Adrenal gland (tissue), 12 donors: Measurements from ENCODE around the gene KIF16B. TPM values are rescaled to one million over a fixed set of nuclear protein-coding genes. Genes with fewer than 3 reads are reported as not detected.

ENCODE experiments used
- DNase-seq, 7 donors: peaks; one replicate each; pipeline ENCODE4 v3.0.0-alpha.2; 2019 to 2020
- H3K27ac ChIP-seq, 5 donors: fragments of 200-600 bp; sonication (generic) in 4 of 5; 1 replicate in 3 of 5; 2 replicates in 2 of 5; pipeline versions ENCODE4 v1.5.1 to v1.8.0; 2016 to 2020; ENCODE audit warnings: mild to moderate bottlenecking in 1 of 5
- H3K27me3 ChIP-seq: fragments of 200-600 bp; 2 replicates; pipeline ENCODE4 v1.8.0; 2021
- H3K36me3 ChIP-seq, 2 donors: fragments of 200-600 bp; replicated peaks in 1 of 2; 1 replicate in 1 of 2; 2 replicates in 1 of 2; pipeline versions ENCODE4 v1.5.1 to v1.8.0; 2018 to 2022
- H3K4me1 ChIP-seq, 2 donors: fragments of 200-600 bp; replicated peaks in 1 of 2; 1 replicate in 1 of 2; 2 replicates in 1 of 2; pipeline versions ENCODE4 v1.5.1 to v1.8.0; 2018 to 2021
- H3K4me3 ChIP-seq, 4 donors: fragments of 200-600 bp; sonication (generic) in 3 of 4; one replicate each; pipeline ENCODE4 v1.5.1; 2016 to 2018
- H3K9me3 ChIP-seq, 3 donors: fragments of 200-600 bp; sonication (generic) in 1 of 3; replicated peaks in 1 of 3; 1 replicate in 2 of 3; 2 replicates in 1 of 3; pipeline versions ENCODE4 v1.5.1 to v1.8.0; 2016 to 2021
- CTCF ChIP-seq, 6 experiments: fragments of 450-650 bp in 4 of 6; fragments of 200-600 bp in 2 of 6; sonication (generic) in 1 of 6; IDR thresholded peaks; 1 replicate in 5 of 6; 2 replicates in 1 of 6; pipeline versions ENCODE4 v1.5.1 to v1.8.0; 2016 to 2021; ENCODE audit warnings: antibody characterized with exemption in 6 of 6, mild to moderate bottlenecking in 2 of 6, moderate library complexity in 1 of 6
- POLR2A ChIP-seq, 2 donors: fragments of 450-650 bp; IDR thresholded peaks; one replicate each; pipeline ENCODE4 v1.6.1; 2017; ENCODE audit warnings: antibody characterized with exemption in 2 of 2, mild to moderate bottlenecking in 2 of 2, moderate library complexity in 1 of 2
- WGBS, 4 donors: extraction: QIAGEN DNeasy Blood & Tissue Kit in 2 of 4; methylation state at CpG; one replicate each; pipeline versions ENCODE4 v1.1.5 to v1.1.7; 2013 to 2017; 5-methylcytosine and 5-hydroxymethylcytosine counted together
- intact Hi-C, 2 donors: fragments of 100-400 bp; cut with DNase I; formaldehyde crosslinking; loops; one replicate each; pipeline versions ENCODE4 v1.14.1 to v1.15.0; 2022 to 2023
- polyA plus RNA-seq, 3 donors: library from polyadenylated mRNA; stranded (reverse); fragments of 200-250 nt in 2 of 3; fragments of 350-450 nt in 1 of 3; fragmentation: Illumina TruSeq in 1 of 3; extraction: RNeasy Lipid Tissue Mini Kit (QIAGEN cat#74804) in 1 of 3; gene quantifications; one replicate each; pipeline ENCODE4 v1.2.3, GENCODE V29; 2013 to 2014
- total RNA-seq, 9 donors: library from RNA; depleted of rRNA in 4 of 9; stranded (reverse); fragments of >200 nt in 4 of 9; fragments of 120-200 nt in 1 of 9; fragmentation: NEBNext Ultra II Directional in 1 of 9; extraction: Animal tissue kit (Norgen Biotek cat#: 25700) in 1 of 9; gene quantifications; one replicate each; pipeline versions ENCODE4 v1.1.0 to v1.2.4, GENCODE V29; 2013 to 2023
- donor health status: healthy with polysubstance abuse.
- donor health status: Bipolar disorder and iron deficiency.
- donor health status: DM: yes; HTN: yes; CAD: no.
- donor health status: DM: no; HTN: no; CAD: no.
- donor health status: DM: no; HTN: no; CAD: no.
- donor health status: DM: yes; HTN: yes; CAD: no.

The KIF16B gene
- total and polyA plus RNA-seq, 12 donors: 8.6 to 113 (median 36.1) TPM

GRCh38 chr20:16621435-16622141 is 48.3 kb upstream of the KIF16B start:
- Histone ChIP-seq H3K4me3 (no peak overlapping the region), H3K27me3 (no peaks in the 10 kb centered on the region), H3K27ac (no peak overlapping the region), H3K9me3 (no peaks in the 10 kb centered on the region), H3K4me1 (no peaks in the 10 kb centered on the region), H3K36me3 (no peaks in the 10 kb centered on the region)
- DNase-seq: no peak
- TF ChIP-seq CTCF (IDR thresholded peaks at IDR 0.05) (no peak), POLR2A (IDR thresholded peaks at IDR 0.05) (no peak)
- 77 to 86% (median 80%) methylated on average over 7 of the region's 7 CpGs for WGBS, 4 donors
- intact Hi-C loops: no loop called here

GRCh38 chr20:16620961-16621360 is 47.7 kb upstream of the KIF16B start:
- Histone ChIP-seq H3K4me1 (no peaks in the 10 kb centered on the region), H3K27me3 (no peaks in the 10 kb centered on the region), H3K9me3 (no peaks in the 10 kb centered on the region), H3K36me3 (no peaks in the 10 kb centered on the region), H3K4me3 (no peak overlapping the region), H3K27ac (no peak overlapping the region)
- no peak for DNase-seq
- intact Hi-C loops: no loop called here
- TF ChIP-seq CTCF (IDR thresholded peaks at IDR 0.05): no peak
- TF ChIP-seq POLR2A (IDR thresholded peaks at IDR 0.05): no peak
- WGBS, 4 donors: 73 to 81% (median 80%) methylated on average over 5 of the region's 5 CpGs

- Histone ChIP-seq H3K9me3 (no peaks in the 10 kb centered on the region), H3K27ac (no peak overlapping the region), H3K27me3 (no peaks in the 10 kb centered on the region), H3K4me1 (no peaks in the 10 kb centered on the region), H3K4me3 (no peak overlapping the region), H3K36me3 (no peaks in the 10 kb centered on the region)
- intact Hi-C loops: no loop called here
- no peak for DNase-seq
- no peak for TF ChIP-seq CTCF (IDR thresholded peaks at IDR 0.05)
- TF ChIP-seq POLR2A (IDR thresholded peaks at IDR 0.05): no peak
- 94 to 100% (median 97%) methylated on average over 1 of the region's 1 CpG for WGBS, 4 donors
Measured at GRCh38 chr20:16619953-16620352, 46.7 kb upstream of the KIF16B start.

- Histone ChIP-seq H3K27me3 (no peaks in the 10 kb centered on the region), H3K9me3 (no peaks in the 10 kb centered on the region), H3K4me3 (no peak overlapping the region), H3K27ac (no peak overlapping the region), H3K4me1 (no peaks in the 10 kb centered on the region), H3K36me3 (no peaks in the 10 kb centered on the region)
- WGBS, 4 donors: 90 to 100% (median 94%) methylated on average over 2 of the region's 2 CpGs
- TF ChIP-seq CTCF (IDR thresholded peaks at IDR 0.05) (no peak), POLR2A (IDR thresholded peaks at IDR 0.05) (no peak)
- intact Hi-C loops: no loop called here
- DNase-seq: no peak
Measured at GRCh38 chr20:16617056-16617455, 43.8 kb upstream of the KIF16B start.
